ENCODE data around the gene TRAF4.
"Not testable (repeated sequence)": the region's sequence is repeated elsewhere in the genome, so short reads cannot be mapped to it uniquely, and the experiment has no call there.

Gene TRAF4

DNA sequence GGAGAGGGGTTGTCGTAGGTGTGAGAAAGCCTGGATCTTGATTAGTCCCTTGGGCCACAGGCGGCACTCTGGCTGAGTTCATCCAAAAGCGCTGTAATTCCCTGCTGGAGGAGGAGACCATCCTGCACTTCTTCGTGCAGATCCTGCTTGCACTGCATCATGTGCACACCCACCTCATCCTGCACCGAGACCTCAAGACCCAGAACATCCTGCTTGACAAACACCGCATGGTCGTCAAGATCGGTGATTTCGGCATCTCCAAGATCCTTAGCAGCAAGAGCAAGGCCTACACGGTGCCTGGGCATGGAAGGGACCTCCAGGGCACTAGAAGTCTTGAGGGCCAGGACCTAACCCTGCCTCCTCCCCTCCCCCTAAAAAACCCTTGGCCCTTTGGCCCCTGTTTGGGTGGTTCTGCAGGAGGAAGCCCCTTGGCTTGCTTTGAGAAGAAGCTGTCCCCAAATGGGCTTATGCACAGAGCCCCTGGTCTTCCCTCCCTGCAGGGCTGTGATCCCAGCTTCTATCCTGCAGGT is 9.0 kb upstream of the TRAF4 start:
- no peak for FAIRE-seq

DNA sequence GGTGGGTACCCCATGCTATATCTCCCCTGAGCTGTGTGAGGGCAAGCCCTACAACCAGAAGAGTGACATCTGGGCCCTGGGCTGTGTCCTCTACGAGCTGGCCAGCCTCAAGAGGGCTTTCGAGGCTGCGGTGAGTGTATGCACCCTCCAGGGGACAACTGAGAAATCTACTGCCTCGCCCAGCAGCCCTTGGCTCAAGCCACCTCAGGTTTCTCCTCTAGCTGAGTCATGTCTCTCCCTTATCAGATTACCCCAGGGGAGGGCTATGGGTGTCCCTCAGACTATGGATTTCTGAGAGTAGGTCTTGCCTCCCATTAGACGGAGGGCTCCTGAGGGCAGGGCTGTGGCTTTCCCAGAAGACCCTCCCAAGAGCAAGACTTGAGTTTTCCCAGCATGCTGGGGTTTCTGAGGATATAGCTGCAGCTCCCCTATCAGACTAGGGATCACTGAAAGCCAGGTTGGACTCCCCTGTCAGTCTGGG is 8.5 kb upstream of the TRAF4 start:
- no peak for FAIRE-seq

DNA sequence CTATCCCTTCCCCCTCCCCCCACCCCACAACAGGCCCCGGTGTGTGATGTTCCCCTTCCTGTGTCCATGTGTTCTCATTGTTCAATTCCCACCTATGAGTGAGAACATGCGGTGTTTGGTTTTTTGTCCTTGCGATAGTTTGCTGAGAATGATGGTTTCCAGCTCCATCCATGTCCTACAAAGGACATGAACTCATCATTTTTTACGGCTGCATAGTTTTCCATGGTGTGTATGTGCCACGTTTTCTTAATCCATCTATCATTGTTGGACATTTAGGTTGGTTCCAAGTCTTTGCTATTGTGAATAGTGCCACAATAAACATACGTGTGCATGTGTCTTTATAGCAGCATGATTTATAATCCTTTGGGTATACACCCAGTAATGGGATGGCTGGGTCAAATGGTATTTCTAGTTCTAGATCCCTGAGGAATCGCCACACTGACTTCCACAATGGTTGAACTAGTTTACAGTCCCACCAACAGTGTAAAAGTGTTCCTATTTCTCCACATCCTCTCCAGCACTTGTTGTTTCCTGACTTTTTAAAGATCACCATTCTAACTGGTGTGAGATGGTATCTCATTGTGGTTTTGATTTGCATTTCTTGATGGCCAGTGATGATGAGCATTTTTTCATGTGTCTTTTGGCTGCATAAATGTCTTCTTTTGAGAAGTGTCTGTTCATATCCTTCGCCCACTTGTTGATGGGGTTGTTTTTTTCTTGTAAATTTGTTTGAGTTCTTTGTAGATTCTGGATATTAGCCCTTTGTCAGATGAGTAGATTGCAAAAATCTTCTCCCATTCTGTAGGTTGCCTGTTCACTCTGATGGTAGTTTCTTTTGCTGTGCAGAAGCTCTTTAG is 7.7 kb upstream of the TRAF4 start:
- not testable (repeated sequence) for FAIRE-seq

DNA sequence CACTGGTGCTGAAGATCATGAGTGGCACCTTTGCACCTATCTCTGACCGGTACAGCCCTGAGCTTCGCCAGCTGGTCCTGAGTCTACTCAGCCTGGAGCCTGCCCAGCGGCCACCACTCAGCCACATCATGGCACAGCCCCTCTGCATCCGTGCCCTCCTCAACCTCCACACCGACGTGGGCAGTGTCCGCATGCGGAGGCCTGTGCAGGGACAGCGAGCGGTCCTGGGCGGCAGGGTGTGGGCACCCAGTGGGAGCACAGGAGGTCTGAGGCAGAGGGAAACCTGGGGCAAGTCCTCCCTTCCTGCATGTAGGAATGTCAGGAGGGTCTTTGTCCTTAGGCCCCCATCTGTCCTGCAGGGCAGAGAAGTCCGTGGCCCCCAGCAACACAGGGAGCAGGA is 6.5 kb upstream of the TRAF4 start:
- FAIRE-seq, result no peak

DNA sequence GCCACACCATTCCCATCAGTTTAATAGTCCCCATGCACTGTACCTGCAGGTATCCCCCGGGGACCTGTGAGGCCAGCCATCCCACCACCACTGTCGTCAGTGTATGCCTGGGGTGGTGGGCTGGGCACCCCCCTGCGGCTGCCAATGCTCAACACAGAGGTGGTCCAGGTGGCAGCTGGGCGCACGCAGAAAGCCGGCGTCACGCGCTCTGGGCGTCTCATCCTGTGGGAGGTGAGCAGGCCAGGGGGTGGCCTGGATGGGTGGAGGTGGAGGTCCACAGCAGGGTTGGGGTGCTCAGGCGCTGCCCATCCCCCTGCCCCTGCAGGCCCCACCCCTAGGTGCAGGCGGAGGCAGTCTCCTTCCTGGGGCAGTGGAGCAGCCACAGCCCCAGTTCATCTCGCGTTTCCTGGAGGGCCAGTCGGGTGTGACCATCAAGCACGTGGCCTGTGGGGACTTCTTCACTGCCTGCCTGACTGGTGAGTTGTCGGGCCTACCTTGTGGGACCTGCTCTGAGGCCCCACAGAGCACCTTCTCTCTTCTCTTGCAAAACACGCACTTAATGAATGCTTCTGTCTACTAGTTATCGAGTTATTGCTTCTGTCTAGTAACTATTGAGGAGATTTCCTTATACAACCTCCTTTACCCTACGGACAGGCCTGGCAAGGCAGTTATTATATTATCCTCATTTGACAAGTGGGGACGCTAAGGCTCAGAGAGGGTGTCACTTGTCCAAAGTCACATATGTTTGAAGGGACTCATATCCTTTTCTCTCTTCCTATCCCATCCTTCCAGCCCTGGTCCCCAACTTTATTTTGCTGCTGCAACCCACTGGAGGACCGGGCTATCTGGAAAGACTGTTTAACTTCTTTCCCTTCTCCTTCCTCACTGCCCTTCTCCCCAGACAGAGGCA is 5.8 kb upstream of the TRAF4 start:
- FAIRE-seq, result no peak

DNA sequence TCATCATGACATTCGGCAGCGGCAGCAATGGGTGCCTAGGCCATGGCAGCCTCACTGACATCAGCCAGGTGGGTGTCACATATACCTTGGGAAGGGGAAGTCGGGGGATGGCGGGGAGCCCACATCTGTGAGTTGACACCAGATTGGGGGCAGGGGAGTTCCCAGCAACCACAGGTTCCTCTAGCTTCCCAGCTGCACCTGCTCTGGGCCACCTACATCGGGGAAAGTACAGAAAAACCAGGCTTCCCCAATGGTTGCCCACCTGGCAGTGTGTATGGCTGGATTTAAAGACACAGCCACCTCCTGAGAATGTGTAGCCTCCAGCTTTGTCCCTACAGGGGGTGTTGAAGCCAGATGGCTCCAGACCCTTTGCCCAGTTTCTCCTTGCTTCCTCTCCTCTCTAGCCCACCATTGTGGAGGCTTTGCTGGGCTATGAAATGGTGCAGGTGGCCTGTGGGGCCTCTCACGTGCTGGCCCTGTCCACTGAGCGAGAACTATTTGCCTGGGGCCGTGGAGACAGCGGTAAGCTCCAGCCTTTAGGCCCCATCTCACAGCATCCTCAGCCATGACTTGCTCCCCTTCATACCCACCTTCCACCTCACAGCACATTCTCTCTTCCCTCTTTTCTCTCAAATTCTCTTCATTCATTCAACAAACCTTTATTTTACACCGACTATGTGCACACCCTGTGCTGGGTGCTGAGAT is 5.0 kb upstream of the TRAF4 start:
- FAIRE-seq, result no peak

DNA sequence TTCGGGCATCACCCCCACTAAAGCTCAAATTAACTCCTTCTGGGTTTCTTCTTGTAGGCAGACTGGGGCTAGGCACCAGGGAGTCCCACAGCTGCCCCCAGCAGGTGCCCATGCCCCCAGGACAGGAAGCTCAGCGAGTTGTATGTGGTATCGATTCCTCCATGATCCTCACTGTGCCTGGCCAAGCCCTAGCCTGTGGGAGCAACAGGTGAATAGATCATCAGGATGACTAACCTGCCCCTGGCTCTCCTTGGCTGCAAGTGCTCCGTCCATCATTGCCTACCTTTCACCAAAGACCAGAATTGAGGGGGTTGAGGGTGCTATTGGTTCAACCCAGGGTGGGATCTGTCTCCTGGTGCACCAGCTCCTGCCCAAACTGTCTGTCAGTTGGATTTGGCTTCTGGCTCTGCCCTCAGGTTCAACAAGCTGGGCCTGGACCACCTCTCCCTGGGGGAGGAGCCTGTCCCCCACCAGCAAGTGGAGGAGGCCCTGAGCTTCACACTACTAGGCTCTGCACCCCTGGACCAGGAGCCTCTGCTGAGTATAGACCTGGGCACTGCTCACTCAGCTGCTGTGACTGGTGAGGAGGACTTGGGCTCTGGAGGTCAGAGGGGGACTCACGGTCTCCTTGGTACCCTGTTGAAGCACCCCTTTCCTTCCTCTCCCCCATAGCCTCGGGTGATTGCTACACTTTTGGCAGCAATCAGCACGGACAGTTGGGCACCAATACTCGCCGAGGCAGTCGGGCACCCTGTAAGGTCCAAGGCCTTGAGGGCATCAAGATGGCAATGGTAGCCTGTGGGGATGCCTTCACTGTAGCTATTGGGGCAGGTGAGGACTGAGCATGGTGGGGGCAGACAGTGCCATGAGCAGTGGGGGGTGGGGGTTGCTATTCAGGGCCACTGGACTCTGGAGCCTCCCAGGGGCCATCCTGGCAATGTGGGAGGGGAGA is 3.1 kb upstream of the TRAF4 start:
- FAIRE-seq, result no peak

DNA sequence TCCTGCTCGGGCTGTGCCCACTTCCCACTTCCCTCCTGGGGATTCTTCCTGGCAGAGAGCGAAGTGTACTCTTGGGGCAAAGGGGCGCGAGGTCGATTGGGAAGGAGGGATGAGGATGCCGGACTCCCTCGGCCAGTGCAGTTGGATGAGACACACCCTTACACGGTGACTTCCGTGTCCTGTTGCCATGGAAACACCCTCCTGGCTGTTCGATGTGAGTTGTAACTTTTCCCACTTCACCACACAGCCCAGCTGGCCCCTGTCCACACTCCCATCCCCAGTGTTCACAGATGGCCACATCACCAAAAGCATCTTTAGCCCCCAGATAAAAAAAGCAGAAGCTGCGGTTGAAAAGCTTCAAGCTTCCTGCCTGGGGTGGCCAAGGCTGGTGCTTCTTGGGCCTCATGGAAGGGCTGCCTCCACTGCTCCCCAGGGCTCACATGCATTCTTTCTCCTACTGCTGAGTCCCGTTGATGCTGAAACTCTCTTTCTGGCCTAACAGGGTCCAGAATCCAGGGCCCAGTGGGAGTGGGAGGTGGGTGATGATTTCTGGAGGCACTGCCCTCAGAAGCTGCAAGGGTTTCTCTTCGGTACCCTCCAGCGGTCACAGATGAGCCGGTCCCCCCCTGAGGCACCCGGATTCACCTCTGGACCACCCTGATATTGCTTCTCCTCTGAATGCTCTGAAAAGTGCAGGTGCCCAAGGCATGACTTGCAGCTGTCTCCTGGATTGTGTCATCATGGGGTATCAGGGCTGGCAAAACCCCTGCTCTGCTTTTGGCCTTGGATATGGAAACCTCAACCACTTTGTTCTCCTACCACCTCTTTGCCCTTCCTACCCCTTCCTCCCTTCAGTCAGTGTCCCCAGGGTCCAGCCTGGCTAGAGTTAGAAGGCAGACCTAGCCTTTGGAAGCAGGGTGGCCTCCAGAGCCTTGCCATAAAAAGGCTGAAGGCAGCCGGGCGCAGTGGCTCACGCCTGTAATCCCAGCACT is 2.2 kb upstream of the TRAF4 start:
- no peak for FAIRE-seq

DNA sequence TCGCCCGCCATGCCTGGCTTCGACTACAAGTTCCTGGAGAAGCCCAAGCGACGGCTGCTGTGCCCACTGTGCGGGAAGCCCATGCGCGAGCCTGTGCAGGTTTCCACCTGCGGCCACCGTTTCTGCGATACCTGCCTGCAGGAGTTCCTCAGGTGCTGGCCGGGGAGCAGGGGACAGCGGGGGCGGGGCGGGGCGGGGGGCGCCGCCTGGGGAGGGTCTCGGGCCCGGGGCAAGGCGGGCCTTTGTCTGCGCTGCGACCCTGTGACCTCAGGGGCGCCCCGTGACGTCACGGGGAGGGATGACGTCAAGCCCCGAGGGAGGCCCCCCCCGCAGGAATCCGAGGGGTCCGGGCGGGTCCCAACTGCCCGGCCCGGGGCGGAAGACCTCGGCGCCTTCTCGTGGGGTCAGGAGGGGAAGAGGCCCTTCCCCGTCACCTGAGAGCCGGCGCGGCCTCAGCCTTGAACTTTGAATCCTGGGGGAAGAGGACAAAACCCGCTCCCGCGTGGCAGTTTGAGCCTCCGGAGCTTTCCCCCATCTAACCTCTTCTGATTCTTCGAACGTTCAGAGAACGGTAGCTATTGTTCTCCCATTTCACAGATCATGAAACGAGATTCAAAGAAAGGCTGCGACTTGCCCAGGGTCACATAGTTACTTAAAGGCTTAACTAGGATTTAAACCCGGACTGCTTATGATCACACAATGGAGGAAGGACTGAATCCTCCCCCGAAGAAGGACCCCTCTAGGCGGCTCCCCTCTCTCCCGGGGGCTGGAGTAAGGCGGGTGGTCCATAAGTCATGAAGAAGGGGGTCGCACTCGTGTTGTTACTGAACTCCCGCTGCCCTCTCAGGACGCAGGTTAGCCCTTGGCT is 527 bp downstream of the TRAF4 start:
- FAIRE-seq, result no peak

DNA sequence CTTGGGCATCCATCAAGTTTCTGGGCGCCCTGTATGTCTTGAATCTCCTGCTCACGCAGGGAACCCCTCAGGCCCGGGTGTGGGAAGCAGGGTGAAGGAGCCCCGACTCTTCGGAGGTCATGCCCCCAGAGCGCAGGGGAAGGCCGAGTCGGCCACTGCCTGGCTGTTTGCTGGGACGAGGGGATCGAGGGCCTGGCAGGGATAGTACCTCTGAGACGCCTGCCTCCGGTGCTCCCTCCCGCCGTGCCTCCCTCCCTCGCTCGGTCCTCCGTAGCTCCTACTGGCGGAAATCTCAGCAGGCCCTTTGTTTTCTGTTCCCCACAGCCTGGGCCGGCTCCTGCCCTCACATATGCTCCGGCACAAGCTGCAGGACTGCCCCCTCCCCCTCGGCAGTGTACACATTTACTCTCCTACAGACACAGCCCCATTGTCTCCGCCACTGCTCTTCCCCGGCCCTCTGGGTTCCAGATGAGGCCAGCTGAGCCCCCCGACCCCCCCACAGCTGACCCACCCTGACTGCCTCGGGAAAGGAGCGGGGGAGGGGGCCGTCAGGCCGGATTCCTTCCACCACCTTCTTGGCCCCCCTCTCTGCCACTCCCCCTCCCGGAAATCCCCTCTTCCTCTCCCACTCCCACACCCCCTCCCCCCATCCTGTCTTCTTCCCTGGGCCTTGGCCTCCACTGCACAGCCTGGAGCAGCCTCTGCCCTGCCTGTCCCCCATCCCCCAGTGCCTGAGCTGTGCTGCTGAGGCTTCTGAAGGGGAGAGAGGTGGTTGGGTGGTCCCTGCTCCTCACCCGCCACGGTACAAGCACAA is 1.4 kb downstream of the TRAF4 start:
- no peak for FAIRE-seq

DNA sequence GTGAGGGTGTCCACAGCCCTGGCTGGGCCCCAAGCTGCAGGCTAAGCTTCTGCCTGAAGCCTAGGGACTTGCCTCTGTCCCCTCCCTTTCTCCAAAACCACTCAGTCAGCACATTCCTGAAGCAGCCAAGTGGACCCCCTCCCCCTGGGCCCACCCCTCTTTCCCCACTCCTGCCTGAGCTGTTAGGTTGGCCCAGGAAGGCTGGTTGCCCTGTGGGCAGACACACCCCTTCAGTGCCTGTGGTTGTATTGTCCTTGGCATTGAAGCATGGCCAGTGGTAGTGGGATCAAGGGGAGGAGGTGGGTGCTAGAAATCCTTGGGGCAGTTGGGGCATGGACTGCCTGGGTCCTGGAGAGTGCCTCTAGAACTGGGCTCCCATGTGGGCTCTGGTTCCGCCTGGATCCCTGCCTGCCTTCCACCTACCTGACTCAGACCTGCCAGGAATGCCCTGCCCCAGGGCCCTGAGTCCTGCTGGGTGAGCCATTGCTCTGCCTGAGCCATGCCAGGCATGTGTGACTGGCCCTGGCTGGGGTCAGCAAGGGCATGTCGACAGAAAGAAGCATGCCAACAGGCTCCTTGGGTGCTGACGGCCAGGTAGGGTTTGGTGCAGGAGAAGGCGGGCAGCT is 2.1 kb downstream of the TRAF4 start:
- no peak for FAIRE-seq

DNA sequence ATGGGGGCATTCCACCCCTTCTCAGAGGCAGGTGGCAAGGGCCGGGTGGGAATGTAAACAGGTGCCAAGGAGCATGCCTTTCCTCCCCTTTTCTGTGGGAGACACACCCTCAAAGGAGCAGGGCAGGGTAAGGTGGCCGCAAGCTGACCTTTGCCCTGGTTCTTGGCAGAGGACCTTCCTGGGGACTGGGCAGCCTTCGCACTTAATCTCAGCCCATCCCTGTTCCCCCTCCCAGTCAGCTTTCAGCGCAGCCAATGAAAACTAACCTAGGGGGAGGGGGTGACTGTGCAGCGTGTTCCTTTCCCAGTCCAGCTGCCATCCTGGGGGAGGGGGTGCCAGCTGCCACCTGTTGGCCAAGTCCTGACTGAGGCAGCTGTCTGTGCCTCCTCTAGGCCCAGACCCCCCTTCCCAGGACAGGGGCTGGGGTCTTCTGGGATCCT is 2.8 kb downstream of the TRAF4 start:
- FAIRE-seq, result no peak

DNA sequence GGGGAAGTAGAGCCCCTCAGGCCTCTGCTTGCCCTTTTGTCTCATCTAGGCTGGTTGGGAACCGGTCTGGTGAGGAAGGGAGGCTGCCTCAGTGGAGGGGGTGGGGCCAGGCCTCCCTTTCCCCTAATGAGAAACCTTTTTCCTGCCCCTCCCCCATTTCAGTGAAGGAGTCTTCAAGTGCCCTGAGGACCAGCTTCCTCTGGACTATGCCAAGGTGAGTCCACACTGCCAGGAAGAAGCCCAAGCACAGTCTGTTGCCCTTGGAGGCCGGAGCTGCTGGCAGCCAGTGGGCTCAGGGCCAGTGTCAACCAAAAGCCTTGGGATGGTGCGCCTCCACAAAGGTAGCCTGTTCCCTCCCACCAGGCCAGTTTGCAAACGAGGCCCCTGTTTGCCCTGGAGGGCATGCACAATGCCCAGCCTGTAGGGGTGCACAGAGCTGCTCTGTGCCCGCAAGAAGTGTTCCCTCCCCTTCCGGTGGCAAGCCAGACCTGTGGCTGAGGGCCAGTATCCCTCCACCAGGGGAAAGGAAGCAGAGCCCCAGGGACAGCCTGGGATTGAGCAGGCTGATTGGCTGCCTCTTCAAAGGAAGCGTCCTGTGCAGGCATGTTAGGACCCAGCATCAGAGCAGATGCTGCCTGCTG is 3.4 kb downstream of the TRAF4 start:
- no peak for FAIRE-seq

DNA sequence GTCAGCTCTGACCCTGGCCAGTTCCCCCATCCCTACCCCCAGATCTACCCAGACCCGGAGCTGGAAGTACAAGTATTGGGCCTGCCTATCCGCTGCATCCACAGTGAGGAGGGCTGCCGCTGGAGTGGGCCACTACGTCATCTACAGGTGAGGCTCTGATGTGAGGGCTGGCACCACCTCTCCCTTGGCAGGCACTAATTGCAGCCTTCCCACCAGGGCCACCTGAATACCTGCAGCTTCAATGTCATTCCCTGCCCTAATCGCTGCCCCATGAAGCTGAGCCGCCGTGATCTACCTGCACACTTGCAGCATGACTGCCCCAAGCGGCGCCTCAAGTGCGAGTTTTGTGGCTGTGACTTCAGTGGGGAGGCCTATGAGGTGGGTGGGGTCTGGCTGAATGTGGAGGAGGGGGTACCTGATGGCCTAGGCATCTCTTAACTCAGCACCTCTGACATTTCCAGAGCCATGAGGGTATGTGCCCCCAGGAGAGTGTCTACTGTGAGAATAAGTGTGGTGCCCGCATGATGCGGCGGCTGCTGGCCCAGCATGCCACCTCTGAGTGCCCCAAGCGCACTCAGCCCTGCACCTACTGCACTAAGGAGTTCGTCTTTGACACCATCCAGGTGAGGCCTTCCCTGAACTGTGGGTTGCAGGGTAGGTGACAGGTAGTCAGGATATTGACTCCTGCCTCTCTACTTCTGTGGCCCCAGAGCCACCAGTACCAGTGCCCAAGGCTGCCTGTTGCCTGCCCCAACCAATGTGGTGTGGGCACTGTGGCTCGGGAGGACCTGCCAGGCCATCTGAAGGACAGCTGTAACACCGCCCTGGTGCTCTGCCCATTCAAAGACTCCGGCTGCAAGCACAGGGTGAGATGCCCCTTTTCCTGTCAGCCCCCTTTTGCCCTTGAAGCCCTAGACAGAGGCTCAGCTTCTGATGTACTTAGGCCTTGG is 4.3 kb downstream of the TRAF4 start:
- FAIRE-seq, result no peak

DNA sequence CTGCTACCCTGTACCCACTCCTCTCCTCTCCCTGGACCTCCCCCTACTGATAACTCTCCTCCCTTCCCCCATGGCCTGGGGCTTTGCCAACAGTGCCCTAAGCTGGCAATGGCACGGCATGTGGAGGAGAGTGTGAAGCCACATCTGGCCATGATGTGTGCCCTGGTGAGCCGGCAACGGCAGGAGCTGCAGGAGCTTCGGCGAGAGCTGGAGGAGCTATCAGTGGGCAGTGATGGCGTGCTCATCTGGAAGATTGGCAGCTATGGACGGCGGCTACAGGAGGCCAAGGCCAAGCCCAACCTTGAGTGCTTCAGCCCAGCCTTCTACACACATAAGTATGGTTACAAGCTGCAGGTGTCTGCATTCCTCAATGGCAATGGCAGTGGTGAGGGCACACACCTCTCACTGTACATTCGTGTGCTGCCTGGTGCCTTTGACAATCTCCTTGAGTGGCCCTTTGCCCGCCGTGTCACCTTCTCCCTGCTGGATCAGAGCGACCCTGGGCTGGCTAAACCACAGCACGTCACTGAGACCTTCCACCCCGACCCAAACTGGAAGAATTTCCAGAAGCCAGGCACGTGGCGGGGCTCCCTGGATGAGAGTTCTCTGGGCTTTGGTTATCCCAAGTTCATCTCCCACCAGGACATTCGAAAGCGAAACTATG is 5.2 kb downstream of the TRAF4 start:
- no peak for FAIRE-seq
